Measurements from ENCODE around the gene PPP2R5C. TPM values are rescaled to one million over a fixed set of nuclear protein-coding genes. Genes with fewer than 3 reads are reported as not detected.

The PPP2R5C gene
- total and polyA plus RNA-seq, 2 of the 8 experiments (the other 6 are each of a cell fraction or from before 2014, with no cell fraction given) = 49.6 to 95.9 TPM

GRCh38 chr14:101914083-101914482 is 152.6 kb downstream of the PPP2R5C start:
- Histone ChIP-seq H3K27ac (ENCODE audit: low read depth, low read length) (no peak overlapping the region), H3K4me3 (ENCODE audit: extremely low read depth in 1 of 4, insufficient read depth in 2 of 4, low read depth in 3 of 4, low read length in 4 of 4) (no peak overlapping the region), H3K36me3 (ENCODE audit: control insufficient read depth in 2 of 4, insufficient read depth in 4 of 4, low read length in 3 of 4) (peaks cover 0 to 14% (median 0%) of the 10 kb centered on the region in 4 experiments; a peak in 5 of 8 replicates), H2AFZ (ENCODE audit: low read length) (no peak overlapping the region), H3K23me2 (ENCODE audit: low read depth, low read length) (no peaks in the 10 kb centered on the region), H3K4me1 (replicated peaks in 1 of 4; ENCODE audit: control insufficient read depth in 3 of 4, insufficient read depth in 4 of 4, low read length in 3 of 4) (peaks cover 3 to 27% (median 17%) of the 10 kb centered on the region in 4 experiments), H3K4ac (replicated peaks; ENCODE audit: insufficient read length, low read depth, low read length) (no peak overlapping the region), H3K18ac (ENCODE audit: extremely low read depth, low read length) (no peak overlapping the region), H4K5ac (ENCODE audit: insufficient read length, low read depth, low read length) (no peak overlapping the region), H3K23ac (ENCODE audit: insufficient read length) (no peak overlapping the region), H2BK5ac (ENCODE audit: low read depth, low read length) (no peak overlapping the region), H2BK120ac (replicated peaks; ENCODE audit: low read depth, low read length) (no peak overlapping the region), H3K56ac (replicated peaks; ENCODE audit: insufficient read length, low read depth, low read length) (no peak overlapping the region), H3K4me2 (ENCODE audit: insufficient read depth in 1 of 2, low read depth in 2 of 2, low read length in 2 of 2) (no peak overlapping the region), H2BK20ac (ENCODE audit: low read length) (no peak overlapping the region), H4K8ac (ENCODE audit: extremely low read depth, insufficient read depth, low read length) (no peak overlapping the region), H2BK15ac (ENCODE audit: low read length) (no peak overlapping the region), H4K20me1 (replicated peaks in 1 of 2; ENCODE audit: control insufficient read depth in 1 of 2, insufficient read depth in 2 of 2, low read length in 2 of 2) (no peaks in the 10 kb centered on the region), H3K27me3 (replicated peaks in 1 of 4; ENCODE audit: control insufficient read depth in 3 of 4, extremely low read depth in 1 of 4, insufficient read depth in 3 of 4, low read length in 3 of 4) (no peaks in the 10 kb centered on the region; a peak in 2 of 7 replicates), H3K9me3 (ENCODE audit: insufficient read depth in 2 of 2, low read depth in 1 of 2, low read length in 1 of 2) (no peaks in the 10 kb centered on the region), H2AK5ac (ENCODE audit: low read depth, low read length) (no peak overlapping the region), H3K79me2 (ENCODE audit: control insufficient read depth in 1 of 2, insufficient read depth in 2 of 2, low read length in 2 of 2) (no peaks in the 10 kb centered on the region), H4K91ac (replicated peaks; ENCODE audit: insufficient read length, low read length) (no peak overlapping the region), H3K9ac (replicated peaks in 1 of 4; ENCODE audit: extremely low read depth in 1 of 4, low read depth in 3 of 4, low read length in 3 of 4) (no peak overlapping the region), H3K79me1 (ENCODE audit: low read depth, low read length) (0 out of 2 replicates have a peak, but pooled peaks cover 2% of the 10 kb centered on the region), H3K14ac (ENCODE audit: insufficient read length) (no peak overlapping the region), H2BK12ac (ENCODE audit: low read depth, low read length) (no peak overlapping the region)
- FAIRE-seq (no peak), DNase-seq (ENCODE audit: low read depth in 1 of 2, low spot score in 2 of 2) (no peak)
- WGBS, 2 experiments (ENCODE audit: extremely low coverage in 1 of 2, insufficient coverage in 1 of 2, insufficient read length in 1 of 2, insufficient replicate concordance in 2 of 2, low coverage in 1 of 2, low lambda C conversion rate in 2 of 2, missing lambda C conversion rate in 1 of 2) = 91% methylated on average over 8 of the region's 8 CpGs; no CpG with 5 or more reads in 1 of the 2 experiments
- TF ChIP-seq KDM1A (IDR thresholded peaks at IDR 0.05; ENCODE audit: borderline replicate concordance, low read length) (no peak), PHF8 (conservative IDR thresholded peaks at IDR 0.05; ENCODE audit: low read depth, low read length) (no peak), BACH1 (IDR thresholded peaks at IDR 0.05; ENCODE audit: low read length) (no peak), SIX5 (IDR thresholded peaks at IDR 0.05; ENCODE audit: low read depth, low read length) (no peak), CHD2 (IDR thresholded peaks at IDR 0.05; ENCODE audit: low read length) (no peak), SP2 (IDR thresholded peaks at IDR 0.05; ENCODE audit: low read length) (no peak), CTCF (IDR thresholded peaks at IDR 0.05; ENCODE audit: control extremely low read depth in 1 of 3, insufficient read depth in 1 of 3, low read depth in 1 of 3, low read length in 3 of 3) (no peak), RAD21 (IDR thresholded peaks at IDR 0.05 in 1 of 2, conservative IDR thresholded peaks at IDR 0.05 in 1 of 2; ENCODE audit: low read depth in 2 of 2, low read length in 2 of 2) (no peak), TBP (IDR thresholded peaks at IDR 0.05; ENCODE audit: low read depth, low read length) (no peak)
- ChIA-PET POLR2A (ENCODE audit: partially characterized antibody) (no interaction called here), CTCF (ENCODE audit: partially characterized antibody) (interaction anchor here (2.1 kb wide), 1 partner anchor 143 kb away, joined by 7 read pairs; no protein-coding TSS in a partner anchor)
